SU-DHL-6 (cell line): ENCODE measurements around the gene KLHL30.

Source experiments
- H2AFZ ChIP-seq: fragments of 200-600 bp; sonication (generic); 2 replicates; pipeline ENCODE4 v1.6.1; 2014; ENCODE audit warnings: low read depth, mild to moderate bottlenecking, moderate library complexity, mixed read lengths, antibody characterized with exemption, low read length; ENCODE audit not compliant: severe bottlenecking
- H3F3A ChIP-seq: fragments of 200-600 bp; shearing (Covaris generic); 2 replicates; pipeline ENCODE4 v1.6.0; 2016; ENCODE audit warnings: antibody characterized with exemption, mild to moderate bottlenecking; ENCODE audit not compliant: insufficient read depth
- H3K27ac ChIP-seq: fragments of 200-600 bp; sonication (generic); 2 replicates; pipeline ENCODE4 v1.5.1; 2016; ENCODE audit warnings: low read depth, mild to moderate bottlenecking, low read length, moderate library complexity, mixed read lengths
- H3K27me3 ChIP-seq: fragments of 200-600 bp; sonication (generic), shearing (Covaris generic); 2 replicates; pipeline ENCODE4 v1.6.0; 2014; ENCODE audit warnings: mild to moderate bottlenecking, low read length
- H3K36me3 ChIP-seq: fragments of 200-600 bp; sonication (generic); 2 replicates; pipeline ENCODE4 v1.6.1; 2014; ENCODE audit warnings: mild to moderate bottlenecking, low read length, mixed read lengths
- H3K4me2 ChIP-seq: fragments of 300-600, 200-600 bp; shearing (Covaris generic), sonication (generic); 2 replicates; pipeline ENCODE4 v1.6.0; 2014; ENCODE audit warnings: low read length, low read depth, mild to moderate bottlenecking; ENCODE audit not compliant: poor library complexity, severe bottlenecking
- H3K4me3 ChIP-seq: fragments of 200-600 bp; sonication (generic); 2 replicates; pipeline ENCODE4 v1.5.1; 2014; ENCODE audit warnings: antibody characterized with exemption, low read length, mild to moderate bottlenecking, mixed read lengths; ENCODE audit not compliant: insufficient read depth, poor library complexity, severe bottlenecking
- H3K79me2 ChIP-seq: fragments of 200-600 bp; sonication (generic); 2 replicates; pipeline ENCODE4 v1.6.1; 2014; ENCODE audit warnings: mild to moderate bottlenecking, low read length, moderate library complexity; ENCODE audit not compliant: insufficient read depth
- H3K9ac ChIP-seq: fragments of 200-600 bp; sonication (generic); 2 replicates; pipeline ENCODE4 v1.7.0; 2014; ENCODE audit warnings: mild to moderate bottlenecking, low read length
- H3K9me2 ChIP-seq: fragments of 200-600 bp; sonication (generic); replicated peaks from 2 replicates; pipeline ENCODE4 v1.6.1; 2014; ENCODE audit warnings: low read length; ENCODE audit not compliant: insufficient read depth
- H3K9me3 ChIP-seq: fragments of 200-600 bp; sonication (generic); 2 replicates; pipeline ENCODE4 v1.6.1; 2014; ENCODE audit warnings: low read length, mixed read lengths; ENCODE audit not compliant: insufficient read depth
- H4K20me1 ChIP-seq: fragments of 200-600 bp; sonication (generic); 2 replicates; pipeline ENCODE4 v1.6.1; 2014; ENCODE audit warnings: low read depth, mild to moderate bottlenecking, antibody characterized with exemption, low read length, moderate library complexity, mixed read lengths
- CTCF ChIP-seq: fragments of 200-600 bp; sonication (generic); IDR thresholded peaks from one replicate; pipeline ENCODE4 v1.5.1; 2017; ENCODE audit warnings: antibody characterized with exemption, mild to moderate bottlenecking, low read length, moderate library complexity; ENCODE audit not compliant: insufficient read depth, poor library complexity, severe bottlenecking
- EZH2phosphoT487 ChIP-seq: fragments of 200-600 bp; sonication (generic), shearing (Covaris generic); conservative IDR thresholded peaks from 2 replicates; pipeline ENCODE4 v1.6.1; 2018; ENCODE audit warnings: mild to moderate bottlenecking, antibody characterized with exemption, low read length, moderate library complexity, mixed read lengths

The KLHL30 gene

GRCh38 chr2:238158018-238158508 is 19.6 kb downstream of the KLHL30 start:
- Histone ChIP-seq H2AFZ (no peak overlapping the region), H3K4me3 (no peak overlapping the region), H3K36me3 (no peaks in the 10 kb centered on the region), H3K27ac (no peak overlapping the region), H4K20me1 (no peaks in the 10 kb centered on the region), H3K79me2 (no peaks in the 10 kb centered on the region), H3K4me2 (no peak overlapping the region), H3K9me2 (no peaks in the 10 kb centered on the region), H3K9me3 (no peaks in the 10 kb centered on the region), H3K9ac (no peak overlapping the region), H3F3A (no peaks in the 10 kb centered on the region), H3K27me3 (no peaks in the 10 kb centered on the region)
- TF ChIP-seq CTCF (no peak), EZH2phosphoT487 (no peak)

GRCh38 chr2:238158509-238159070 is 20.1 kb downstream of the KLHL30 start, which contains the start of gene ERFE:
TSS of gene ERFE (plus strand) at chr2:238158970. CDS start at chr2:238159008, 38 bp downstream.
- Histone ChIP-seq H3K9me3 (no peaks in the 10 kb centered on the region), H3K27ac (no peak within 1 kb of the TSS), H3K9ac (peak within 1 kb of the TSS; percentile 35), H3K36me3 (no peaks in the 10 kb centered on the region), H3K4me3 (peak within 1 kb of the TSS; percentile 44), H3K27me3 (no peaks in the 10 kb centered on the region), H4K20me1 (no peaks in the 10 kb centered on the region), H3K79me2 (no peaks in the 10 kb centered on the region), H3F3A (no peaks in the 10 kb centered on the region), H2AFZ (peak within 1 kb of the TSS; percentile 18), H3K9me2 (no peaks in the 10 kb centered on the region), H3K4me2 (peak within 1 kb of the TSS; percentile 56)
- TF ChIP-seq CTCF (no peak), EZH2phosphoT487 (no peak)

- Histone ChIP-seq H3K9ac (peak overlapping the region; percentile 35), H3K4me2 (peak overlapping the region; percentile 56), H3K79me2 (no peaks in the 10 kb centered on the region), H3K27ac (no peak overlapping the region), H3K4me3 (peak overlapping the region; percentile 44), H3F3A (no peaks in the 10 kb centered on the region), H3K9me3 (no peaks in the 10 kb centered on the region), H3K36me3 (no peaks in the 10 kb centered on the region), H2AFZ (peak overlapping the region; percentile 18), H4K20me1 (no peaks in the 10 kb centered on the region), H3K27me3 (no peaks in the 10 kb centered on the region), H3K9me2 (no peaks in the 10 kb centered on the region)
- TF ChIP-seq EZH2phosphoT487 (no peak), CTCF (no peak)
These were observed 20.6 kb downstream of the KLHL30 start for GRCh38 chr2:238159071-238159539.
